Nucleus accumbens (tissue), 56 donors: ENCODE data around the gene DPP10.
"Not testable (repeated sequence)": the region's sequence is repeated elsewhere in the genome, so short reads cannot be mapped to it uniquely, and the experiment has no call there.

ENCODE experiments used
- DNase-seq, 56 donors: peaks; one replicate each; lab custom pipeline; 2025; lab: John Stamatoyannopoulos, UW

The DPP10 gene

DNA sequence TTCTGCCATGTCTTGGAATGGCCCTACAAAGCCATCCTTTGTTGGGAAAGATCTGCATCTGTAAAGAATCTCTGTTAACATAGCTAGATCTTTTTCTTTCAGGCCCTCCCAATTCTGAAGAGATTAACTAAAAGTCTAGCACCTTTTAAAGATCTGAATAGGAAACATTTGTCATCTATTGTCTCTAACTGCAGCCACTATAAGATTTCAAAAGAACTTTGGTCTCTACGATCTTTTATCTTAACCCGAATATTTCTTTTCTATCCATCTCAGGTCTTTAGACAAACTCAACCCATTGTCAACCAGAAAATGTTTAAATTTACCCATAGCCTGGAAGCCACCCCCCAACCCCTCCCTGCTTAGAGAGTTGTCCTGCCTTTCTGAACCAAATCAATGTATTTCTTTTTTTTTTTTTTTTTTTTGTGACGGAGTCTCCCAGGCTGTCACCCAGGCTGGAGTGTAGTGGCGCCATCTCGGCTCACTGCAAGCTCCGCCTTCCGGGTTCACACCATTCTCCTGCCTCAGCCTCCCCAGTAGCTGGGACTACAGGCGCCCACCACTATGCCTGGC, 643.7 kb downstream of the DPP10 start:
- DNase-seq, result not testable (repeated sequence)

DNA sequence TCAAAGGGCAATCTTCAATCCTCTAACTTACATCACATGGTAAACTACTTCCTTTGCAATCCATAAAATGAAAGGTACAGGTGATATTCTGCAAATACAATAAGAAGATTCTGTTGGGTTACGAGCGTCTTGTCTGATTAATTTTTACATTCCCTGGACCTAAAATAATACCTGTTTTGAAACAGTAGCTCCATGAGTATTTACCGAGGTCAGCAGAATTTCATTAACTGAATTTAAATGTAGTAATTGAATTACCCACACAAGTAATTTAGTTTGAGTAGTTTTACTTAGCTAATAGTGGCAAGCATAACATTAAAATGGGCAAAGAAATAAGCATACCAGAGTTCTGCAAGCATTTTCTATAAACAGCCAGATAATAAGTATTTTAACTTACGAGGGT, 652.0 kb downstream of the DPP10 start:
- no peak for DNase-seq

DNA sequence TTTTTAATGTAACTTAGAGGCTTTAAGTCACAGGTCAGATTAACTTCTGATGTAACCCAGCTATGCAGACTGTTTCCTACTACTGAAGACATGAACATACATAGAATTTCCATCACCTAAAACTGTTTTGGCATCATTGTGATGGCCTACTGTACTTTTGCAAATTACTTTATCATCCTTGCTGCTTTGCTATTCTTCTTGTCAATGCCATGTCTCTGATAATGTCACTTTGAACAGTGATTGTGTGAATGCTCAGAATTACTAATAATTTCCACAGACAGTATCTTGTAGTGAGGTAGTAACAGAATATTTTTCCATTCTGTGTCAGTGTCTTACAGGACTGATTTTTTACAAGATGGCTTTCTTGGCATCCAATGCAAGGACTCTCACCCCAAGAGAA, 663.5 kb downstream of the DPP10 start:
- no peak for DNase-seq

DNA sequence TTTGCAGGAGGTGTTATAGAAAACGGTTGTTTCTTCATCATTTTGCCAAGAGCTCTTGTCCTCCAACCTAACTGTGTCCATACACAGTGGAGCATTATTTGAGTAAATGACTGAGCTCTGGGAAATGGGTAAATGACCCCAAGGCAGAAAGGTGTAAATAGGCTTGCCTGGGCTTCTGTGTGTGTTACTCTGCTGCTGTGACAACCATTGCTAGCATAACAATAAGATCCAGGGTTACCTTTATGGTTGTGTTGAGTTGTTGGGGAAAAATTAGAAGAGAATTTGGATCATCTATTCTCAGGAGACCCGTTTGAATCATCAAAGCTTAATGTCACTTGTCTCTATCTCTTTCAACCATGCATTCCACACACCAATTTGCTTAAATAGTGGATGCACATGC, 672.7 kb downstream of the DPP10 start:
- no peak for DNase-seq

DNA sequence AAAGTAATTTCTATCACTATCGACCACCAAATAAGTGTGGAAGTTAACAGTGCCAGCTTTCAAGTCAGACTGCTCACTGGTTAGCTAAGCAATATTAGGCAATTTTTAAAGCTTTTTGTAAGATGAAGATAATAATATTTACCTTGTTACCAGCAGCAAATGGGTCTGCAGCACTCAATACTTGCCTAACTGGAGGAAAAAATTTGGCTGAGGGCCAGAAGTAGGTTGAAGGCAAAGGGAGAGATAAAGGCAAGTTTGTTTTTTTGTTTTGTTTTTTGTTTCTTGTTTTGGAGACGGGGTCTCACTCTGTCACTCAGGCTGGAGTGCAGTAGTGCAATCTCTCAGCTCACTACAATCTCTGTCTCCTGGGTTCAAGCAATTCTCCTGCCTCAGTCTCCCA, 675.9 kb downstream of the DPP10 start:
- DNase-seq, result no peak

DNA sequence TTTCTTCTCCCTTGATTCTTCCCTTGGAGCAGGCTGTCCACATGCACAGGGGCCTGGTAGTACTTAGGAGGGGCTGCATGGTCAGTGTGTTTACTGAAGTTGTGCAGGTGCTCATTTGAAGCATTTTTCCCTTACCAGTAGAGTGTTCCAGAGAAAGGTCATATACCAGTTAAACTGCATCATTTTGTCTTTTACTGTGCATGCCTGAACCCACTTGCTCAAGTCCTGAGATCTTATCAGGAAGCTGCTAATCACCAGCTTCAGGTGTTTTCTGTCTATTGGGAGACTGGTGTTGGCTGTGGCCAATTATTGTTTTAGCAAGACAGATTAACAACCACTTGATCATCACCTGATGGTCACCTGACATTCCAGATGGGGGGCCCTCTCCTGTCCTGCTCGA, 676.6 kb downstream of the DPP10 start:
- no peak for DNase-seq

DNA sequence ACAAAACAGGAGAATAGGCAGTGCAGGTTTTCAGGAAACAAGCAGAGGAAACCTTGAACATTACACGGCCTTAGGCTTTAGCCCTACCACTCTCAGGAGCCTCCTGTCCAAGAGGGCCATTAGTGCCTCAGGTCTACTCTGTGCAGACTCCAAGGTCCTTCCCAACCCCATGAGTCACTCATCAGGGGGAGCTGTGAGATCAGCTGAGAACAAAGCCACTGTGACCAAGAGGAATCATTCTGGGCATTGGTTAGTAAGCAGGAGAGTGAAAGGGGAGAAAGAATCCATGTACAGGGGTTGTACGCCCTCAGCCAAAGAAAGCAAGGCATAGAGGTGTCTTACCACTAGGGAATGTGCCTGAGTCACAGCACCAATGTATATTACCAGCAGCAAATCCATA, 680.3 kb downstream of the DPP10 start:
- no peak for DNase-seq

DNA sequence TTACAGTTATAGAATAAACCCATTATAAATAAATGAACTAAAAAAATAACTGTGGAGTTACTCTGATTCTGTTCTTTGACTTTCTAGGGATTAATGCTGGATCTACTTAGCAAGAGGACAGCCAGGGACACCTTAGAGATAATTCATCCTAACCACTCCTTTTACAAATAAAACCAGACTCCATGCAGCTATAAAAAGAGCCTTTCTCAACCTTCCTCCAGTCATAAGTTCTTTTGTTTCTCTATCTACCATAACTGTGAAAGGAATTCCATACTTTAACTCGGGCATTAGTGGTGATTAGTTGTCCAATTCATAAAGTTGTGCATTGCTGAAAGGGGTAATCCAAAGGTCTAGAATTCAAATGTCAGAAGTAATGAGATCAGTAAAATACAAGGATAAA, 682.4 kb downstream of the DPP10 start:
- DNase-seq, result no peak

DNA sequence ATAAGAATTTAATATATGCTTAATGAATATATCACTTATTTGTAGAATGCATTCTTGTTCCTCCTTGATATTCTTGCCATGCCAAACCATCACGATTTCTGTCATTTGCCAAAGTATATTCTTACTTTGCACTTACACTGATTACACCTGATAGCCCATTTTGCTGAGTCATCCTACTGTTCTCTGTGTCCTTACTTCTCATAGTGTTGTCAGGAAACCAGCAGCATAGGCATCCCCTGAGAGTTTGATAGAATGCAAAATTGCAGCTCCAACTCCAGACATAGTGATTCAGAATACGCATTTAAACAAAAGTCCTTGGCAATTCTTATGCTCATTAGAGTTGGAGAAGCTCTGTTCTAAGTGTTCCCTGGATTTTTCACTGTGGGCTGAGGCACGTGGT, 687.1 kb downstream of the DPP10 start:
- no peak for DNase-seq

DNA sequence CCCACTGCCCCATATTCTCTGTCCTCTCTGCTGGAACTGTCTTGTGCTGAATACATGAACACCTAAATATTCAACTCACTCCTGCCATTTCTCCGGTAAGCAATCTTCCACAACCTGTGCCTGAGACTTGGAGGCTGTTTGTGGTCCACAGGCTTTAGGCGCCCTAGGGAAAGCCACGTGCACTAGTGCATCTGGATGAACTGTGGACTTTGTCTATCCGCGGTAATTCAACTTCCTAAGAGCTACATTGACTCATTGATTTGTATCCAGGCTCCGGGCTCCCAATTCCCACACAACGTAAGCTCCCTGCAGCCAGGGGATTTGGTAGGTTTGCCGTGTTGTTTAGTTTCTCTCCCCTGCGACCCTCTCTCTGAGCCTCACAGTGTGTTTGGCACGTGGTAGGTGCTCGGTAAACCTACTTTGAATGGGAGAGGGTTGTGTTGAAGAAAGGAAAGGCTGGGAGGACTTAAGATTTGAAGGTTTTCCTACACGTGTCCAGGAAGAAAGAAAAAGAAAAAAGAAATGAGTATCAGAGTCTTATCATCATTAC, 718.2 kb downstream of the DPP10 start:
- no peak for DNase-seq

DNA sequence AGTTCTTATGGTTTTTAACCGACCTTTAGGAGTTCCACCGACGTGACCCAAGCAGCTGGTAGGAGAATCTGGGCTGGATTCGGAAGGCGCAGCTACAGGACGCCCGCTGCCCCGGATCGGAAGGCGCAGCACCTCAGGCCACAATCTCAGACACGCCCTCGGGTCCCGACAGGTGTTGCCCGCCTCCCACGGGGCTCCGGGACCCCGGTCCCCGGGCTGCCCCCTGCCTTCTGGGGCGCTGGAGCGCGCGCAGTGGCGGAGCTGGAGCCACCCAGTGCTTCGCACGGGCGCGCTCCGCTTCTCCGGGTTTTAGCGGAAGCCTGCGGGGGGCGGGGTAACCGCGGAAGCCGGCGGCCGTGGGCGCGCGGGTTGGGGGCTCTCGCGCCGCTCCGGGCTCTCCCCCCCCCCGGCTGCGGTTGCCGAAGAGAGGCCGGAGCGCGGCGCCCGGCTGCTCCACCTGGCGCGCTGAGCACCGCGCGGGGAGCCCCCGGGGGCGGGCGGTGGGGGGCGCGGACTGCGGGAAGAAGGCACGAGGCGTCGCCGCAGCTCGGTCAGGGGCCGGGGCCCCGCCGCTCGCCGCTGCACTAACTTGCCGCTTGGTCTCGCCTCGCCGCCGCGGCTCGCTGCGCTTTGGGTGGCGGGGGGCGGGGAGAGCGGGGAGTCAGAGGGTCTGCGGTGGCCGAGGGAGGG, 718.8 kb downstream of the DPP10 start:
- DNase-seq, result peak in 18 of 56 donors; percentile 7 to 52 (median 26)

DNA sequence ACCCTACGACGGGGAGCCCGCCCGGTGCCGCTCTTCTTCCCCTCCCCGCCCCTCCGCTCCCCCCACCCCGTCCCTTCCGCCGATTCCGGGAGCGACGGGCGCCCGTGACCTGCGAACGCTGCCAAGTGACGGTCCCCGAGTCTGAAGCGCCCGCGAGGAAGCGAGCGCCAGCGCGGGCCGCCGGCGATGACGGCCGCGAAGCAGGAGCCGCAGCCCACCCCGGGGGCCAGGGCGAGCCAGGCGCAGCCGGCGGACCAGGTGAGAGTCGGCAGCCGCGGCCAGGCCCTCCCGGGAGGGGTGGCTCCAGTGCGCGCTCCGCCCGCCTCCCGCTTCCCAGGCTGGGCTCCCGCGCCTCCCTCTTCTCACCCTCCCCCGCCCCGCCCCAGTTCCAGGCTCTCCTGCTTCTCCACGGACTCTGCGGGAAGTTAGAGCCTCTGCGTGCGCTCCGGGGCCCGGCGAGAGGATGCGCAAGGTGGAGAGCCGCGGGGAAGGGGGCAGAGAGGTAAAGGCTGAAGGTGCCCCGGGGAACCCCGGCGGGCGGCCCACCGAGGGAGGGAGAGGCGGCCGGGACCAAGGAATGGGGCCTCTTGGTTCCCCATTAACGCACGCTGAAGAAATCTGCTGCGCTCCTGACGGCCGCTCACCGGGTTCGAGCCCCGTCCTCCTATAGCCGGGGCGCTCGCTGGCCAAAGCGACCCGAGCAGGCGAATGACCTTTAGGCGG, 719.5 kb downstream of the DPP10 start:
- DNase-seq, result peak in 10 of 56 donors; percentile 5 to 52 (median 17)

DNA sequence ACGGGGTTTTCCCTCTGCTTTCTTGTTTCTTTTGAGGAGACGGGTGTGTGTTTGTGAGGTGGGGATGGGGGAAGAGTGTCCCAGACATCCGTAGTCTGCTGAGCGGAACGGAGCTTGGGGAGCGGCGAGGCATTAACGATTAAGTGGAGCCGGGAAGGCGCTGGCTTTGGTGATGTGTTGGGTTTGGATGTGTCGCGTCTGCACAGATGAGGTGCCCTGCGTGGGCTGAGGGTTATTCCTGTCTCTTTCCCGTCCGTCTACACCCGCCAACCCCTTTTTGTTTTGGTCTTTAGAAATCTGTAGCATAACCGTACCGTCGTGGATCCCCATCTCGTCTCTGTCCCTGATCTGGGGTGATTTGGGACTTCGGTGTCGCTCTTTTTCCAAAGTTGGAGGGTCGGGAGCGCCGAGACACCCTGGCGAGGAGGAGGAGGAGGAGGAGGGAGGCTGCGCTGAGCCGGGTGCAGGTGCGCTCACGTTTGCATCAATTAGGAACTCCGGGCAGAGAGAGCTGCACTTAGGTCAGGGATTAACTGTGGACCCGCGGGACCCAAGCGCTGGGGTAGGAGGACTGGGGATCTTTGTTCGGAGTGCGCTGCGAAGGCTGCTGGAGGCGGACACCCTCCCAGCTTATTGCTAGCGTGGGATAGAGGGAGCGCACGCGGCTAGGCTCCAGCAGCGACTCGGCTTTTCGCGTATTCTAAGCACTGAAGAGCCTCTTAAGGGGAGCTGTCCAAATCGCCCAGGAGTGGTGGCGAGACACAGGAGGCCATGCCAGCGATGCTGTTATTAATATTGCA, 720.3 kb downstream of the DPP10 start:
- peak in 2 of 56 donors; percentile 1 to 31 for DNase-seq

DNA sequence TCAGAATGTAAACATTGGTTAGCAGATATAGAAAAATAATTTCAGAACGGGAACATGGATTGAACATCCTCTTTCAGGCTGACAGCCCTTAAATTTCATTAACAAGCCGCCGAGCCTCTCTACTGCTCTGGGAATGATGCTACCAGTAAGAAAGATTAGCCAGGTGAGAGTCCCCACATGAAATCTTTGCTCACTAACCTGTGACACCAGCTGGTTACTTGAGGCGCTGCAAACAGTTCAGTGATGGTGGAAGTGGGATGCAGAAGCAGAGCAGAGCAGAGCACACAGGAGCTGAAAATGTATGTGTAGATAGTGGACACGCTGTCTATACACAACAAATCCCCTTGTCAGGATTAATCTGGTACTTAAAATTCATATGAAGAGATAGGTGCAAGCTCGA, 721.1 kb downstream of the DPP10 start:
- peak in 1 of 56 donors; percentile 3 for DNase-seq

DNA sequence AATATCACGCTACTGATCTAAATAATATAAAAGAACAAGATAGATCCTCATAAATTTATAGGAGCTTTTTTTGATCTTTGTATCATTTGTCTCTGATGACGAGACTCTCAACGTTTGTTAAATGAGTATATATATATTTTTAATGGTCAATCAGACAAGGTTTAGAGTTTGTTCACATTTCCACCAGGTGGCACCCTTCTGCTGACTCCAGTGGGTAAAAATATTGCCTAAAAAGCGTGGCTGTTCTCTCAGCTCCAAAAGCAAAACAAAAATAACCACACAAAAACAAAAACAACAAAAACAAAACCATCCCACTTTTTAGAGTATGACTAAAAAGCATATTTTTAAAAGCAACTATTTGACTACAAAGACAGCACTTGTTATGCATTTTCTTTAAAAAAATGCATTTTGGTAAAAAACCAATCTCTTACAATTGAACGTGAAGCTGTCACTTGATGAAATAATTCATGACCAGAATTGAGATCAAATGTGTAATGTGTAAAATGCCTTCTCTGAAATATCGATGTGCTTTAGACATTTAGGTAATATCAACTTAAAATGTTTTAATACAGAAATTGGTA, 723.2 kb downstream of the DPP10 start:
- peak in 7 of 56 donors; percentile 7 to 52 (median 16) for DNase-seq

DNA sequence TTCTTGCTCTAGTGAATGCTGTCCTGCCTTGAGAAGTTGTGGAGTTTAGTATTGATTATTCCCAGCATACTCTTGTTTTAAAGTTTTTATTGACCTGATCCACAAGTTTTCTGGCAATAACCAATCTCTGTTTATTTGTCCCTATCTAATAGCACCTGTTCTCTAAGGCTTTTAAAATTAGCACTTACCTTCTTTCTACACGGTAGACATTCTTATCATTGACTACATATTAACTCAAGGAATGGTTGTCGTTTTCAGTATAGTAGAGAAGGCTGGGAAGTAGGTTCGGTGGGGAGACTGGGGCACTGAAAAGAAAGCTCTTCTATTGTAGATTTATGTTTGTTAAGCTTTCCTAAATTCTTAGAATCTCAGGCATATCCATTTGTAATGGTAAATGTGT, 726.0 kb downstream of the DPP10 start:
- DNase-seq, result no peak

DNA sequence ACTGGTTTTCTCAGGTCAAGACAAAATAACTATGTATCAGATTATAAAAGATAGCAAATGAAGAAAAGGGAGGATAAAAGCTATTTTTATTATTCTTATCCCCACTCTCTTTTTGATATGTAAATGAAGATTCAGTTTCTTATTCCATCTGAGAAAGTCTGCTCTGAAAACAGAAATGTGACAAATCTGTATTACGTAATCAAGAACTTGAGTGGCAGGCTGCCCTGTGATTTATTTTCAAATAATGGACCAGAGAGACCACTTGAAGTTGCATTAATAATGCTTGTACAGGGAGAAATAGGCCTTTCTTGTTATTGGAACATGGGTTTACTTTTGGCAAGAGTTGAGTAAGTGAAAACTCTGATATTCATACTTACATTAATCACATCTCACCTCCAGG, 727.4 kb downstream of the DPP10 start:
- no peak for DNase-seq

DNA sequence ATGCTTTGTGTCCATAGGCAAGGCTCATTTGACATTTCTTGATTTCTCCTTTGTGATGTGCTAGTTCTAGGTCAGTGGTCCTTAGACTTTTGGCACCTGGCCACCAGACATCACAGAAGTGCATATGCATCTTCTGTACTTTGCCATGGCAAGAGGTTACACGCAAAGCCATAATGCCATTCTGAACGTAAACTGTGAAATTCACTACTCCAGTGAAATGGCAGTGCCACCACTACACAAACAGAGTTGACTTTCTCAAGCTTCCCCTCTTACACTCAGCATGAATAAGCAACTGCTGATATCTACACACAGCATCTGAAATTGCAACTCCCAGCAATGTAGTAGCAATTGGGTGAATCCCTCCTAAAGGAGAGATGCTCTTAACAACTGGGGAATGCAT, 729.3 kb downstream of the DPP10 start:
- DNase-seq, result no peak

DNA sequence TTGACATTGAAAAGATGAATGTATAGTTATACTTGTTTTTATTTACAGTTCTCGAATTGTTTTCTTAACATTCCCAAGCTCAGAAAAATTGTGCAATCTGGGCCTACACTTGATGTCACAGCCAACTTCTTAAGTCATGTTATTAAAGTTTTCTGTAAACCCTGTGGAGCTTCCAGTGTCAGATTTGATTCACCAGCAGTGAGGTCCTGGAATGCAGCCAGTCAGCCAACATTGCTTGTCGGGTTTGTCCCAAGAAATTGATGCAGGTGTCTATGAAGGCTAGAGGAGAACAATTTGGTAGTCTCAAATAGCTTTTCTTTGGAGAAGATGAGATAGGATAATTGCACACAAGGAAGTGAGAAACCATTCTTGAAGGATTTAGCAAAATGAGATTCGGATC, 732.2 kb downstream of the DPP10 start:
- DNase-seq, result no peak

DNA sequence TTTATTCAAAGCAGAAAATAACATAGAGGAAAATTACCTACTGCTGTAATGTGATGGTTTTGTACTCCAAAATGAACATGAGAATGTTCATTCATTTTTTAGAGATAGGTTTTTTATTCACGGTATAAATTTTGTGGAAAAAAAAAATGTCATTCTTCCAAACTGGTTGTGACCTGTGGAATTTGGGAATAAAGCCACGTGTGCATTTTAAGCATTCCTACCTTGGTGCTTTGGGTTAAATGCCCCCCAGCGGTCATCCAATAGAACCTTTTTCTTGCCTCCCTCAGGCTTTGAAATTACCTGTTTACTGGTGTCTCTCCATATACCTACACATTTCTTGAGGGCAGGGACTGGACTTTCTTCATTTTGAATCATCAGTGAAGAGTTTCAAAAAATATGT, 740.7 kb downstream of the DPP10 start:
- DNase-seq, result no peak
